ENCODE measurements around the gene APH1B. TPM values are rescaled to one million over a fixed set of nuclear protein-coding genes. Genes with fewer than 3 reads are reported as not detected.

Gene APH1B
- total and polyA plus RNA-seq, 2 donors (not counting 3 experiments of a cell fraction or from before 2014, with no cell fraction given), result 14.6 to 24.6 TPM

GRCh38 chr15:63349621-63350020 lies 72.2 kb downstream of the APH1B start:
- FAIRE-seq (no peak), DNase-seq (ENCODE audit: low read depth, low spot score) (no peak)
- BruUV-seq (replicated peaks), result no TSS peak
- ChIA-PET POLR2A (no interaction called here), CTCF (interaction anchor here (0.9 to 1.3 kb wide), 2 partner anchors 12 to 23 kb away, joined by 4 to 5 read pairs; no protein-coding TSS in a partner anchor)
- Histone ChIP-seq H4K20me1 (replicated peaks; ENCODE audit: control insufficient read depth, extremely low read depth, insufficient read depth, low read length) (no peaks in the 10 kb centered on the region), H3K79me2 (ENCODE audit: control insufficient read depth, insufficient read depth, low read length) (no peaks in the 10 kb centered on the region), H3K4me2 (ENCODE audit: insufficient read depth, low read length) (no peak overlapping the region), H3K9me1 (replicated peaks; ENCODE audit: control insufficient read depth, extremely low read depth, insufficient read depth, low read length) (no peaks in the 10 kb centered on the region), H3K9ac (replicated peaks; ENCODE audit: extremely low read depth, insufficient read depth, low read length) (no peak overlapping the region), H3K27me3 (ENCODE audit: control insufficient read depth in 2 of 2, insufficient read depth in 2 of 2, low read length in 2 of 2) (no peaks in the 10 kb centered on the region), H3K36me3 (ENCODE audit: control insufficient read depth in 2 of 2, extremely low read depth in 1 of 2, insufficient read depth in 2 of 2, low read length in 2 of 2) (no peaks in the 10 kb centered on the region), H3K4me1 (ENCODE audit: control insufficient read depth, extremely low read depth, insufficient read depth, low read length) (peaks cover 16% of the 10 kb centered on the region), H3K27ac (ENCODE audit: insufficient read depth, low read depth, low read length) (no peak overlapping the region), H2AFZ (ENCODE audit: low read depth, low read length) (no peak overlapping the region), H3K9me3 (replicated peaks; ENCODE audit: control insufficient read depth, insufficient read depth, low read length) (no peaks in the 10 kb centered on the region), H3K4me3 (replicated peaks in 1 of 3; ENCODE audit: insufficient read depth in 1 of 3, low read depth in 1 of 3, low read length in 3 of 3) (no peak overlapping the region)
- dilution Hi-C loops (cut with MboI; ENCODE audit: extremely low pct_ligation_motif_present, low sequenced_read_pairs), result no loop called here
- TF ChIP-seq EZH2 (IDR thresholded peaks at IDR 0.05; ENCODE audit: borderline replicate concordance, low read depth, low read length, severe bottlenecking), result no peak
- TF ChIP-seq MYC (IDR thresholded peaks at IDR 0.05; ENCODE audit: low read depth, low read length), result no peak
- TF ChIP-seq POLR2A (IDR thresholded peaks at IDR 0.05; ENCODE audit: low read depth, low read length), result no peak
- intact Hi-C loops (cut with micrococcal nuclease), result no loop called here

- FAIRE-seq (no peak), DNase-seq (ENCODE audit: low read depth, low spot score) (no peak)
- no peaks in the 10 kb centered on the region for H4K20me1 ChIP-seq (replicated peaks; ENCODE audit: control insufficient read depth, extremely low read depth, insufficient read depth, low read length)
- H3K9me1 ChIP-seq (replicated peaks; ENCODE audit: control insufficient read depth, extremely low read depth, insufficient read depth, low read length), result no peaks in the 10 kb centered on the region
- no peaks in the 10 kb centered on the region for H3K36me3 ChIP-seq (ENCODE audit: control insufficient read depth in 2 of 2, extremely low read depth in 1 of 2, insufficient read depth in 2 of 2, low read length in 2 of 2)
- no peak overlapping the region for H2AFZ ChIP-seq (ENCODE audit: low read depth, low read length)
- H3K4me1 ChIP-seq (ENCODE audit: control insufficient read depth, extremely low read depth, insufficient read depth, low read length), result peaks cover 16% of the 10 kb centered on the region
- no peaks in the 10 kb centered on the region for H3K79me2 ChIP-seq (ENCODE audit: control insufficient read depth, insufficient read depth, low read length)
- no peak overlapping the region for H3K4me2 ChIP-seq (ENCODE audit: insufficient read depth, low read length)
- ChIA-PET POLR2A (no interaction called here), CTCF (interaction anchor here (0.9 to 1.3 kb wide), 2 partner anchors 12 to 22 kb away, joined by 4 to 5 read pairs; no protein-coding TSS in a partner anchor)
- intact Hi-C loops (cut with micrococcal nuclease), result no loop called here
- H3K27me3 ChIP-seq (ENCODE audit: control insufficient read depth in 2 of 2, insufficient read depth in 2 of 2, low read length in 2 of 2), result no peaks in the 10 kb centered on the region
- no TSS peak for BruUV-seq (replicated peaks)
- dilution Hi-C loops (cut with MboI; ENCODE audit: extremely low pct_ligation_motif_present, low sequenced_read_pairs), result no loop called here
- H3K27ac ChIP-seq (ENCODE audit: insufficient read depth, low read depth, low read length), result no peak overlapping the region
- TF ChIP-seq CTCF (IDR thresholded peaks at IDR 0.05; ENCODE audit: extremely low read depth in 1 of 2, insufficient read depth in 1 of 2, low read depth in 1 of 2, low read length in 2 of 2) (no peak), MYC (IDR thresholded peaks at IDR 0.05; ENCODE audit: low read depth, low read length) (no peak), GATA2 (IDR thresholded peaks at IDR 0.05; ENCODE audit: insufficient read depth, insufficient read length, low read depth, low read length) (no peak), JUN (IDR thresholded peaks at IDR 0.05; ENCODE audit: borderline replicate concordance, insufficient read depth, insufficient read length, low read depth) (no peak), FOS (IDR thresholded peaks at IDR 0.05; ENCODE audit: borderline replicate concordance, insufficient read depth, low read length) (no peak), POLR2A (IDR thresholded peaks at IDR 0.05; ENCODE audit: low read depth, low read length) (no peak), POLR2AphosphoS5 (IDR thresholded peaks at IDR 0.05; ENCODE audit: insufficient read depth, low read depth, low read length) (no peak), EZH2 (IDR thresholded peaks at IDR 0.05; ENCODE audit: borderline replicate concordance, low read depth, low read length, severe bottlenecking) (no peak)
- TF ChIP-seq, protein P1, sequence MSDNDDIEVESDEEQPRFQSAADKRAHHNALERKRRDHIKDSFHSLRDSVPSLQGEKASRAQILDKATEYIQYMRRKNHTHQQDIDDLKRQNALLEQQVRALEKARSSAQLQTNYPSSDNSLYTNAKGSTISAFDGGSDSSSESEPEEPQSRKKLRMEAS (IDR thresholded peaks at IDR 0.05; ENCODE audit: insufficient read depth, insufficient read length), result no peak
- no peaks in the 10 kb centered on the region for H3K9me3 ChIP-seq (replicated peaks; ENCODE audit: control insufficient read depth, insufficient read depth, low read length)
- no peak overlapping the region for H3K4me3 ChIP-seq (replicated peaks in 1 of 3; ENCODE audit: insufficient read depth in 1 of 3, low read depth in 1 of 3, low read length in 3 of 3)
- no peak overlapping the region for H3K9ac ChIP-seq (replicated peaks; ENCODE audit: extremely low read depth, insufficient read depth, low read length)
Observed at GRCh38 chr15:63350178-63350621, 72.8 kb downstream of the APH1B start.
